ENCODE results near the gene RAB36.

GRCh38 chr22:23125512-23126103 is 19.7 kb upstream of the RAB36 start:
- TF ChIP-seq EP300 (IDR thresholded peaks at IDR 0.05), result no peak
- TF ChIP-seq CTCF (IDR thresholded peaks at IDR 0.05), result no peak

Measured in ovary (tissue), 3 donors.